Endothelial cell of umbilical vein (primary cell): Measurements from ENCODE around the gene CDK7. TPM values are rescaled to one million over a fixed set of nuclear protein-coding genes. Genes with fewer than 3 reads are reported as not detected.

Experiments
- BruUV-seq: library from RNA; stranded (reverse); fragments of 400-500 nt; replicated peaks from 2 replicates; lab custom pipeline; 2021; lab: Mats Ljungman, UMichigan
- CTCF ChIA-PET: fragments of 300-600, 350-600 bp; sonication (Branson Sonifier 250); formaldehyde crosslinking; loops from one replicate; lab custom pipeline; 2021; ENCODE audit warnings: antibody characterized with exemption, inconsistent platforms; lab: Charles Lee
- POLR2A ChIA-PET: fragments of 300-600, 350-600 bp; sonication (Branson Sonifier 250); formaldehyde crosslinking; loops from one replicate; lab custom pipeline; 2021; ENCODE audit warnings: antibody characterized with exemption, inconsistent platforms; lab: Charles Lee
- DNase-seq: peaks from one replicate; pipeline ENCODE4 v3.0.0-alpha.2; 2011; ENCODE audit warnings: low read depth, low spot score
- FAIRE-seq: peaks from 2 replicates; lab custom pipeline; 2011; peaks lifted over from hg19 to GRCh38; lab: Jason Lieb, UNC
- H2AFZ ChIP-seq: 2 replicates; pipeline ENCODE4 v1.6.0; 2012; ENCODE audit warnings: low read depth, low read length, control low read depth, inconsistent platforms
- H3K27ac ChIP-seq: 2 replicates; pipeline ENCODE4 v1.5.1; 2011; ENCODE audit warnings: low read depth, mild to moderate bottlenecking, control low read depth, low read length, moderate library complexity; ENCODE audit not compliant: insufficient read depth
- H3K27me3 ChIP-seq, 2 experiments: 2 replicates each; pipeline versions ENCODE4 v1.6.0 to v1.6.1; 2011; ENCODE audit warnings: low read length in 2 of 2, mixed read lengths in 1 of 2; ENCODE audit not compliant: control insufficient read depth in 2 of 2, insufficient read depth in 2 of 2
- H3K36me3 ChIP-seq, 2 experiments: 2 replicates in 1 of 2; 3 replicates in 1 of 2; pipeline ENCODE4 v1.5.1; 2011; ENCODE audit warnings: low read length in 2 of 2, mild to moderate bottlenecking in 1 of 2, moderate library complexity in 1 of 2; ENCODE audit not compliant: control insufficient read depth in 2 of 2, insufficient read depth in 2 of 2; ENCODE audit errors: extremely low read depth in 1 of 2
- H3K4me1 ChIP-seq: 3 replicates; pipeline ENCODE4 v1.5.1; 2011; ENCODE audit warnings: mild to moderate bottlenecking, low read length; ENCODE audit not compliant: control insufficient read depth, insufficient read depth; ENCODE audit errors: extremely low read depth
- H3K4me2 ChIP-seq: 2 replicates; pipeline ENCODE4 v1.6.1; 2011; ENCODE audit warnings: low read length, control low read depth, mixed read lengths; ENCODE audit not compliant: insufficient read depth
- H3K4me3 ChIP-seq, 3 experiments: fragments of 200-600 bp in 1 of 3; sonication (generic), shearing (Covaris generic) in 1 of 3; replicated peaks in 1 of 3; 2 replicates each; pipeline ENCODE4 v1.5.1; 2011 to 2016; ENCODE audit warnings: control low read depth in 3 of 3, low read length in 3 of 3, mild to moderate bottlenecking in 2 of 3, inconsistent platforms in 1 of 3, low read depth in 1 of 3, moderate library complexity in 1 of 3; ENCODE audit not compliant: insufficient read depth in 1 of 3
- H3K79me2 ChIP-seq: 2 replicates; pipeline ENCODE4 v1.6.0; 2012; ENCODE audit warnings: low read length, inconsistent platforms; ENCODE audit not compliant: control insufficient read depth, insufficient read depth
- H3K9ac ChIP-seq: replicated peaks from 2 replicates; pipeline ENCODE3; 2011; ENCODE audit warnings: low read length, control low read depth; ENCODE audit not compliant: insufficient read depth; ENCODE audit errors: extremely low read depth
- H3K9me1 ChIP-seq: replicated peaks from 3 replicates; pipeline ENCODE4 v1.6.0; 2011; ENCODE audit warnings: mild to moderate bottlenecking, low read length; ENCODE audit not compliant: control insufficient read depth, insufficient read depth; ENCODE audit errors: extremely low read depth
- H3K9me3 ChIP-seq: replicated peaks from 2 replicates; pipeline ENCODE4 v1.5.1; 2012; ENCODE audit warnings: low read length, inconsistent platforms; ENCODE audit not compliant: control insufficient read depth, insufficient read depth
- H4K20me1 ChIP-seq: replicated peaks from 2 replicates; pipeline ENCODE3; 2011; ENCODE audit warnings: mild to moderate bottlenecking, low read length; ENCODE audit not compliant: control insufficient read depth, insufficient read depth; ENCODE audit errors: extremely low read depth
- EZH2 ChIP-seq: IDR thresholded peaks from 2 replicates; pipeline ENCODE4 v1.6.1; 2012; ENCODE audit warnings: borderline replicate concordance, low read depth, mild to moderate bottlenecking, moderate library complexity, low read length, inconsistent platforms; ENCODE audit not compliant: severe bottlenecking
- FOS ChIP-seq: IDR thresholded peaks from 2 replicates; pipeline ENCODE4 v1.6.1; 2011; ENCODE audit warnings: mild to moderate bottlenecking, low read length, moderate library complexity, borderline replicate concordance; ENCODE audit not compliant: insufficient read depth
- GATA2 ChIP-seq: IDR thresholded peaks from 2 replicates; pipeline ENCODE4 v1.7.0; 2011; ENCODE audit warnings: low read depth, mild to moderate bottlenecking, moderate library complexity, mixed read lengths, low read length; ENCODE audit not compliant: insufficient read length, insufficient read depth
- JUN ChIP-seq: IDR thresholded peaks from 2 replicates; pipeline ENCODE4 v1.6.1; 2011; ENCODE audit warnings: borderline replicate concordance, low read depth; ENCODE audit not compliant: insufficient read length, insufficient read depth
- MYC ChIP-seq: IDR thresholded peaks from one replicate; pipeline ENCODE4 v1.6.1; 2011; ENCODE audit warnings: mild to moderate bottlenecking, low read depth, low read length
- POLR2A ChIP-seq: IDR thresholded peaks from 2 replicates; pipeline ENCODE4 v1.6.1; 2012; ENCODE audit warnings: low read depth, mild to moderate bottlenecking, control low read depth, low read length
- POLR2AphosphoS5 ChIP-seq: IDR thresholded peaks from 2 replicates; pipeline ENCODE4 v1.6.1; 2012; ENCODE audit warnings: low read depth, mild to moderate bottlenecking, control low read depth, low read length, moderate library complexity; ENCODE audit not compliant: insufficient read depth
- dilution Hi-C: fragments of 300-500 bp; cut with MboI; formaldehyde crosslinking; loops from one replicate; pipeline ENCODE4 v1.15.0; 2019; ENCODE audit warnings: low sequenced_read_pairs; ENCODE audit not compliant: extremely low pct_ligation_motif_present
- intact Hi-C: fragments of 100-400 bp; cut with micrococcal nuclease; formaldehyde crosslinking; loops from one replicate; pipeline ENCODE4 v1.10.0; 2022
- polyA plus RNA-seq, 4 experiments: library from polyadenylated mRNA; depleted of rRNA in 3 of 4; stranded (reverse) in 3 of 4; unstranded in 1 of 4; fragments of >200 nt; gene quantifications; 2 replicates each; pipeline versions ENCODE4 v1.2.1 to v1.2.3, GENCODE V29; 2011 to 2012; ENCODE audit warnings: missing spikeins in 1 of 4
- total RNA-seq: library from RNA; stranded (reverse); gene quantifications from 2 replicates; pipeline ENCODE4 v1.2.3, GENCODE V29; 2021
- TF ChIP-seq, protein P1 (sequence below): IDR thresholded peaks from 2 replicates; pipeline ENCODE4 v1.6.1; 2011; ENCODE audit not compliant: insufficient read depth, insufficient read length
- TF ChIP-seq, protein P2 (sequence below), 2 donors: IDR thresholded peaks; 1 replicate in 1 of 2; 2 replicates in 1 of 2; pipeline ENCODE4 v1.5.1; 2011; ENCODE audit warnings: low read length in 2 of 2, mild to moderate bottlenecking in 2 of 2, moderate library complexity in 2 of 2, control low read depth in 1 of 2, inconsistent platforms in 1 of 2, low read depth in 1 of 2; ENCODE audit not compliant: insufficient read depth in 1 of 2; ENCODE audit errors: extremely low read depth in 1 of 2

CDK7 gene
- total and polyA plus RNA-seq, 2 donors (not counting 3 experiments of a cell fraction or from before 2014, with no cell fraction given) = 24.6 to 38.1 TPM

DNA sequence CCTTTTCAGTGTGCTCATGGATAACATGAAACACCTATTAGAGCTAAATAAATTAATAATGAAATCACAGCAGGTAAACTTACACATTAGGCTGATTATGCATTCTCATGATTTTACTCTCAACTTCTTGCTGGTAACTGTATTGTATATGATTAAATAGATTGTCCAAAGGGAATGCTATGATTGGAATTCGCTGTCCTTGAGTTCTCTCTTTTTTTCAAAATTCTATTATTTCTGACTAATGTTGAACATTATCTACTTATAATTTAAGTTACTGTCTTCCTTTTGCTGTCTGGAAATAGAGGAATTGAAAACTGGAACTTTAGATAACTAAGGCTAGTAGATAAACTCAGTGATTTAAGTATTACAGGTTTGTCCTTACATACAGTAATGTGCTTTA, 32.2 kb upstream of the CDK7 start:
- Histone ChIP-seq H3K27ac (no peak overlapping the region), H2AFZ (no peak overlapping the region), H4K20me1 (no peaks in the 10 kb centered on the region), H3K9me3 (no peaks in the 10 kb centered on the region), H3K4me2 (no peak overlapping the region), H3K27me3 (no peaks in the 10 kb centered on the region), H3K4me1 (no peaks in the 10 kb centered on the region), H3K79me2 (no peaks in the 10 kb centered on the region), H3K36me3 (no peaks in the 10 kb centered on the region), H3K9me1 (no peaks in the 10 kb centered on the region), H3K4me3 (no peak overlapping the region), H3K9ac (no peak overlapping the region)
- DNase-seq = no peak
- no TSS peak for BruUV-seq
- FAIRE-seq = no peak
- dilution Hi-C loops = no loop called here
- ChIA-PET POLR2A (no interaction called here), CTCF (no interaction called here)
- intact Hi-C loops = no loop called here
- TF ChIP-seq GATA2 (no peak), JUN (no peak), EZH2 (no peak), POLR2AphosphoS5 (no peak), FOS (no peak), POLR2A (no peak), MYC (no peak)
- TF ChIP-seq, protein P1, sequence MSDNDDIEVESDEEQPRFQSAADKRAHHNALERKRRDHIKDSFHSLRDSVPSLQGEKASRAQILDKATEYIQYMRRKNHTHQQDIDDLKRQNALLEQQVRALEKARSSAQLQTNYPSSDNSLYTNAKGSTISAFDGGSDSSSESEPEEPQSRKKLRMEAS = no peak
- TF ChIP-seq, protein P2, sequence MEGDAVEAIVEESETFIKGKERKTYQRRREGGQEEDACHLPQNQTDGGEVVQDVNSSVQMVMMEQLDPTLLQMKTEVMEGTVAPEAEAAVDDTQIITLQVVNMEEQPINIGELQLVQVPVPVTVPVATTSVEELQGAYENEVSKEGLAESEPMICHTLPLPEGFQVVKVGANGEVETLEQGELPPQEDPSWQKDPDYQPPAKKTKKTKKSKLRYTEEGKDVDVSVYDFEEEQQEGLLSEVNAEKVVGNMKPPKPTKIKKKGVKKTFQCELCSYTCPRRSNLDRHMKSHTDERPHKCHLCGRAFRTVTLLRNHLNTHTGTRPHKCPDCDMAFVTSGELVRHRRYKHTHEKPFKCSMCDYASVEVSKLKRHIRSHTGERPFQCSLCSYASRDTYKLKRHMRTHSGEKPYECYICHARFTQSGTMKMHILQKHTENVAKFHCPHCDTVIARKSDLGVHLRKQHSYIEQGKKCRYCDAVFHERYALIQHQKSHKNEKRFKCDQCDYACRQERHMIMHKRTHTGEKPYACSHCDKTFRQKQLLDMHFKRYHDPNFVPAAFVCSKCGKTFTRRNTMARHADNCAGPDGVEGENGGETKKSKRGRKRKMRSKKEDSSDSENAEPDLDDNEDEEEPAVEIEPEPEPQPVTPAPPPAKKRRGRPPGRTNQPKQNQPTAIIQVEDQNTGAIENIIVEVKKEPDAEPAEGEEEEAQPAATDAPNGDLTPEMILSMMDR (IDR thresholded peaks at IDR 0.05; ENCODE audit: extremely low read depth in 1 of 2, insufficient read depth in 1 of 2, low read depth in 1 of 2, low read length in 2 of 2) = no peak
